OCI-LY3 (cell line): ENCODE data around the gene CCDC178.
A peak's percentile ranks its signal among the peaks of the same experiment; 100 is the strongest.

ENCODE experiments used
- H2AFZ ChIP-seq: fragments of 200-600, 300-600 bp; shearing (Covaris generic); 2 replicates; pipeline ENCODE4 v1.6.0; 2014; ENCODE audit warnings: antibody characterized with exemption, low read depth, low read length
- H3K27ac ChIP-seq: fragments of 200-600, 300-600 bp; sonication (generic); 2 replicates; pipeline ENCODE4 v1.5.1; 2014; ENCODE audit warnings: mild to moderate bottlenecking, low read length, moderate library complexity, mixed read lengths
- H3K27me3 ChIP-seq: fragments of 200-600, 300-600 bp; sonication (generic); 2 replicates; pipeline ENCODE4 v1.6.1; 2014; ENCODE audit warnings: low read depth, low read length, mixed read lengths
- H3K36me3 ChIP-seq: fragments of 200-600, 300-600 bp; sonication (generic); replicated peaks from 2 replicates; pipeline ENCODE3; 2014; ENCODE audit warnings: low read depth, low read length, mixed read lengths
- H3K4me1 ChIP-seq: fragments of 300-600, 200-600 bp; sonication (generic); 2 replicates; pipeline ENCODE4 v1.6.1; 2014; ENCODE audit warnings: low read length, mixed read lengths
- H3K4me2 ChIP-seq: fragments of 200-600, 300-600 bp; sonication (generic); 2 replicates; pipeline ENCODE4 v1.6.1; 2014; ENCODE audit warnings: low read length, mixed read lengths
- H3K4me3 ChIP-seq: fragments of 300-600, 200-600 bp; sonication (generic); 2 replicates; pipeline ENCODE4 v1.5.1; 2014; ENCODE audit warnings: antibody characterized with exemption, mild to moderate bottlenecking, low read length, moderate library complexity
- H3K79me2 ChIP-seq: fragments of 300-600, 200-600 bp; shearing (Covaris generic); 2 replicates; pipeline ENCODE4 v1.6.1; 2014; ENCODE audit warnings: mild to moderate bottlenecking, low read length, mixed read lengths
- H3K9ac ChIP-seq: fragments of 300-600, 200-600 bp; shearing (Covaris generic); 2 replicates; pipeline ENCODE4 v1.6.0; 2014; ENCODE audit warnings: mild to moderate bottlenecking, low read length, moderate library complexity
- H3K9me3 ChIP-seq: fragments of 200-600, 300-600 bp; shearing (Covaris generic); 2 replicates; pipeline ENCODE4 v1.6.1; 2014; ENCODE audit warnings: low read length, mixed read lengths; ENCODE audit not compliant: insufficient read depth
- H4K20me1 ChIP-seq: fragments of 200-600, 300-600 bp; sonication (generic); 2 replicates; pipeline ENCODE4 v1.6.1; 2016; ENCODE audit warnings: low read length, mixed read lengths; ENCODE audit not compliant: insufficient read depth
- CTCF ChIP-seq: fragments of 200-600, 300-600 bp; sonication (generic); IDR thresholded peaks from 2 replicates; pipeline ENCODE4 v1.5.1; 2014; ENCODE audit warnings: antibody characterized with exemption, low read length, low read depth
- EZH2phosphoT487 ChIP-seq: fragments of 200-600 bp; shearing (Covaris generic); IDR thresholded peaks from 2 replicates; pipeline ENCODE4 v1.6.1; 2018; ENCODE audit warnings: antibody characterized with exemption, mixed run types, low read depth

CCDC178 gene

GRCh38 chr18:32891797-32892196 lies 548.7 kb downstream of the CCDC178 start:
- peak overlapping the region; percentile 61 for H3K4me3 ChIP-seq
- no peaks in the 10 kb centered on the region for H3K79me2 ChIP-seq
- peak overlapping the region; percentile 91 for H3K27ac ChIP-seq
- peak overlapping the region; percentile 62 for H3K9ac ChIP-seq
- 0 out of 2 replicates have a peak, but pooled peaks cover 6% of the 10 kb centered on the region for H3K9me3 ChIP-seq
- no peaks in the 10 kb centered on the region for H3K27me3 ChIP-seq
- H3K36me3 ChIP-seq, result peaks cover under 1% of the 10 kb centered on the region
- peaks cover 64% of the 10 kb centered on the region for H3K4me1 ChIP-seq
- H2AFZ ChIP-seq, result no peak overlapping the region; the same call in 1 of the 2 replicates
- H4K20me1 ChIP-seq, result no peaks in the 10 kb centered on the region
- TF ChIP-seq CTCF, result peak; percentile 59
- TF ChIP-seq EZH2phosphoT487, result no peak
- H3K4me2 ChIP-seq, result peak overlapping the region; percentile 79

GRCh38 chr18:32891130-32891529 lies 549.4 kb downstream of the CCDC178 start:
- no peaks in the 10 kb centered on the region for H3K27me3 ChIP-seq
- no peaks in the 10 kb centered on the region for H3K79me2 ChIP-seq
- peak overlapping the region; percentile 79 for H3K4me2 ChIP-seq

GRCh38 chr18:32889615-32890593 lies 550.6 kb downstream of the CCDC178 start:
- no peaks in the 10 kb centered on the region for H4K20me1 ChIP-seq
- peaks cover 73% of the 10 kb centered on the region for H3K4me1 ChIP-seq
- peak overlapping the region; percentile 91 for H3K27ac ChIP-seq
- H3K9ac ChIP-seq, result no peak overlapping the region; the same call in 1 of the 2 replicates
- H3K9me3 ChIP-seq, result peaks cover 5% of the 10 kb centered on the region; the same call in 1 of the 2 replicates
- H3K36me3 ChIP-seq, result peaks cover 9% of the 10 kb centered on the region
- peak overlapping the region; percentile 79 for H3K4me2 ChIP-seq
- no peaks in the 10 kb centered on the region for H3K79me2 ChIP-seq
- no peak for TF ChIP-seq CTCF
- no peaks in the 10 kb centered on the region for H3K27me3 ChIP-seq
- H3K4me3 ChIP-seq, result no peak overlapping the region
- H2AFZ ChIP-seq, result no peak overlapping the region

More at GRCh38 chr18:32891130-32891529, 549.4 kb downstream of the CCDC178 start:
- Histone ChIP-seq H3K9ac (peak overlapping the region; percentile 62), H3K4me3 (peak overlapping the region; percentile 61), H2AFZ (no peak overlapping the region), H3K36me3 (no peaks in the 10 kb centered on the region), H3K27ac (peak overlapping the region; percentile 91), H3K4me1 (peaks cover 62% of the 10 kb centered on the region), H3K9me3 (no peaks in the 10 kb centered on the region), H4K20me1 (no peaks in the 10 kb centered on the region)
- TF ChIP-seq CTCF (no peak), EZH2phosphoT487 (no peak)

- peak overlapping the region; percentile 9; the same call in 1 of the 2 replicates for H3K9ac ChIP-seq
- H3K27me3 ChIP-seq, result no peaks in the 10 kb centered on the region
- H3K79me2 ChIP-seq, result no peaks in the 10 kb centered on the region
- no peak for TF ChIP-seq CTCF
- no peak for TF ChIP-seq EZH2phosphoT487
- H2AFZ ChIP-seq, result no peak overlapping the region
- peaks cover 5% of the 10 kb centered on the region; the same call in 1 of the 2 replicates for H3K9me3 ChIP-seq
- peak overlapping the region; percentile 34 for H3K4me2 ChIP-seq
- no peaks in the 10 kb centered on the region for H4K20me1 ChIP-seq
- H3K4me3 ChIP-seq, result no peak overlapping the region
- peaks cover 9% of the 10 kb centered on the region for H3K36me3 ChIP-seq
- peaks cover 87% of the 10 kb centered on the region for H3K4me1 ChIP-seq
- peak overlapping the region; percentile 9; the same call in 1 of the 2 replicates for H3K27ac ChIP-seq
Observed at GRCh38 chr18:32888306-32888705, 552.2 kb downstream of the CCDC178 start.
